Left kidney (tissue), 2 donors: ENCODE data around the gene MRPL43. TPM values are rescaled to one million over a fixed set of nuclear protein-coding genes. Genes with fewer than 3 reads are reported as not detected.

Source experiments
- DNase-seq: peaks from one replicate; pipeline ENCODE4 v3.0.0-alpha.2; 2013
- polyA plus RNA-seq: library from polyadenylated mRNA; unstranded; fragments of 120-200 nt; gene quantifications from one replicate; pipeline ENCODE4 v1.2.1, GENCODE V29; 2013; ENCODE audit not compliant: insufficient read length

MRPL43 gene
- polyA plus RNA-seq, 1 donor, result 84.0 TPM

DNA sequence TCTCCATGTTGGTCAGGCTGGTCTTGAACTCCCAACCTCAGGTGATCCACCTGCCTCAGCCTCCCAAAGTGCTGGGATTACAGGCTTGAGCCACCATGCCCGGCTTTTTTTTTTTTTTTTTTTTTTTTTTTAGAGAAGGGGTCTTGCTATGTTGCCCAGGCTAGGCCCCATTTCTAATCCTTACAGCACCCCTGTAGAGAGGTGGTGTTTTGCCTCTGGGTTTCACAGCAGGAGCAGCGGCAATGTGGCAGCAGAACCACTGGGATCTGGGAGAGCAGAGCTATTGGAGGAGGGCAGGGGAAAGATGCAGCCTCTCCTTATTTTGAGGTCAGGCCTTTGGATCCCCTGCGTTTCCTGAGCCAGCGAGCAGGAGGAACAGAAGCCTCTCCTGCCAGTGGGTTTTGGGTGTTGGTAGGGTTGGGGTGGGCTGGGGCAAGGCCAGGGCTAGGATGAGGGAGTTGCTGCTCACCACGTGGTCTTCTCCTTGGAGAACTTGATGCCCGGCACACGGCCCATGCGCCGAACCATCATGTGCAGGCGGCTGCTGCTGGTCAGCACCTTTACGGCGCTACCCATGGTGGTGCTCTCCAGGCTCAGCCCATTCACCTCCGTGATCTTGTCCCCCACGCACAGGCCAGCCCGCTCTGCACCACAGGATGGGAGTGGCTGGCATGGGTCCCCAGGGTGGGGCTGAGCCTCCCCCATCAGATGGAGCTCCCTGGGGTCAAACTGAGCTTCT, 35.8 kb upstream of the MRPL43 start:
- DNase-seq, result no peak

DNA sequence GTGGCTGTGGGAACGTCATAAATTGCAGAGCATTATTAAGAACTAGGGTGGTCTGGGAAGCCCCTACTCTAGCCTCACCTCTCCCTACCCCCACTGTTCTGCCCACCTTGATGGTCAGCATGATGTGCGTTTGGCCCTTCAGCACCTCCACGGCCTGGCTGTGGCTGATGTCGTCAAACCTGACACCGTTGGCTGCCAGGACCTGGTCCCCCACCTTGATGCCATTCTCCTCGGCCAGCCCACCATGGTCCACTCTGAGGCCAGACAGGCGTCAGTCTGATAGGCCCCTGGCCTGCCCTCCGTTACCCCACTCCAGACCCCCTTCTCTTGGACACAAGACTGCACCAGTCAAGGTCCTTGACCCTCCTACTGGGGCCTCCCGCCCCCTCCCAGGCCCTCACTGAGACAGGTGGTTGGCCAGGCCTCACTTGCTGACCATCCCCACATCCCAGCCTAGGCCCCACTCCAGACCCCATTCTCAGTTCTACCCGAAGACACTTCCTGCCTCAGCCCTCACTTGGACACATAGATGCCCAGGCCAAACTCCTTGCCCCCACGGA, 34.5 kb upstream of the MRPL43 start:
- DNase-seq, result no peak

DNA sequence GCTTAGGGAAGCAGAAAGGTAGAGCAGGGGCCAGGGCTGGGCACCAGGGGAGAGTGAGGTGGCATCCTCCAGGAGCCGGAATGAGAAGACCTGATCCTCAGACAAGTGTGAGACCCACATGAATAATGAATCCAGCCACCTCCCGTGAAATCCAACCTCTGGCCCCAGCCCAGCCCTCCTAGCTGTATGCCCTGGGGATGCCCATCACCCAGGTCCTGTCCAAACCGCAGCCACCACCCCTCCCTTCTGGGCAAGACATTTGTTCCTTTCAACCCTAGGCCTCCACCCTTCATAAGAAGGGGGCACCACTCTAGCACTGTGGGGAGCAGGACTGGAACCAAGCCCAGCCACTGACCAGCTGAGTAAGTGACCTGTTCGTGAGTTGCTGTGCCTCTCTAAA, 33.9 kb upstream of the MRPL43 start:
- DNase-seq, result no peak

DNA sequence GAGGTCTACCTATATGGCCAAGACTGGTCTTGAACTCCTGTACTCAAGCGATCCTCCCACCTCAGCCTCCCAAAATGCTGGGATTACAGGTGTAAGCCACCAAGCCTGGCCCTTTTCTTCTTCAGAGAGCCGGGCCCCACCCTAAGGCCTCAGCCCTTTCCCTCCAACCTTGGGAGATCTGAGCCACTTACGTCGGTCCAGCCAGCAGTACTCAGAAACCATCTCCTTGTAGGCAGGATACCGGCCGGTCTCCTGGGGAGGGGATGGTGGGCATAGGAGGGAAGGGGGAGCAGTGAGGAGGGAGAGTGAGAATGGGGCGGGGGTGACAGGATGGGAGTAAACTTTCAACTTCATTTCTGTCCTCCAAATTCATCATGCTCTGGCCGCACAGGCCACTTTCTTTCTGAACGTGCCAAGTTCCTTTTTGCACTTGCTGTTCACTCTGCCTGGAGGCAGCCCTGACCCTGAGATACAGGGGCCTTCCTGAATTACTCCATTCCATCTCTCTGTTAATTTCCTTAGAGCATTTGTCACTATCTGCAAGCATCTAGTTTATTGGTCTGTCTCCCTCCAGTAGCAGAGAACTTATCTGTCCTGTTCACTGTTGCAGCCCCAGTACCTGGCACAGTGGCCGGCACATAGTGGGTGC, 33.3 kb upstream of the MRPL43 start:
- DNase-seq, result no peak

DNA sequence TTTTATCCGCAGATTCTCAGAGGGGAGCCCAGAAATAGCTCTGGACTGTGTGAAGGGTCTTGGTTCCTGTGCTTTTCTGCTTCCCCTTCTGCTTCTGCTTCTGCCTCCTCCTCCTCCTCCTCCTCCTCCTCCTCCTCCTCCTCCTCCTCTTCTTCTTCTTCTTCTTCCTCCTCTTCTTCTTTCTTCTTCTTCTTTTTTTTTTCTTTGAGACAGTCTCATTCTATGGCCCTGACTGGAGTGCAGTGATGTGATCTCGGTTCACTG, 32.1 kb upstream of the MRPL43 start:
- DNase-seq, result no peak

DNA sequence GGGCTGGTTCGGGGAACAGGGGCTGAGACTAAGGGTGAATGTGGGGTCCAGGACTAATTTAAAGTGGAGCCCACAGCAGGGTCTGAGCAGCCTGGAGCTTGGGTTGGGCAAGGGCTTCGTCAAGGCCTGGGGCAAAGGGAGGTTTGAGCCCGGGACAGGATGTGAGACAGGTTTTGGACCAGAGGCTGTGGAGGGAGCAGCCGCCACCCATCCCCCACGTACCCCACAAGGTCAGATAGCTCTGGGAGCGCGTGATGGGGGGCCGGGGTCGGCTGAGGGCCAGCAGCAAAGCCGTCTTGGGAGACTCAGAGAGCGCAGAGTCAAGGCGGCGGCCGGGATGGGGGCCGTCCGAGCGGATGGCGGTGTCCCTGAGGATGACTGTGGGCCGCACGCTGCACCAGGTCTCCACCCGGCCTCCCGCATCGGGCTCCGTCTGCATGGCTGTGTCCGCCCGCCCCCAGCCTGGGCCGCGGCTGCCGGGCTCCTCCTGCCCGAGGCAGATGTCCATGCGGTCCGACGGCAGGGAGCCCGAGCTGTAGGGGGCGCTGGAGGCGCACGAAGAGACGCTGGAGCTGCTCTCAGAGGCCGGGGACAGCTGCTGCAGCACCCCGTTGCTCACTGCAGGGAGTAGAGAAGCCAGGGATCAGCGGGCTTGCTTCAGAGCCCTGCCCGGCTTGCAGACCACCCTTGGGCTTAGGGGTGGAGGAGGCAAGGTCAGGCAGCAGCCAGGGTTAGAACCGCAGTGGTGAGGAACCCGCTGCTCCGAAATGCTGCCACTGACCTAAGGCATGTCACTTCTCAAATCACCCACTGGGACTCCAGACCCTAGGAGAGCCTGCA, 31.5 kb upstream of the MRPL43 start:
- no peak for DNase-seq

DNA sequence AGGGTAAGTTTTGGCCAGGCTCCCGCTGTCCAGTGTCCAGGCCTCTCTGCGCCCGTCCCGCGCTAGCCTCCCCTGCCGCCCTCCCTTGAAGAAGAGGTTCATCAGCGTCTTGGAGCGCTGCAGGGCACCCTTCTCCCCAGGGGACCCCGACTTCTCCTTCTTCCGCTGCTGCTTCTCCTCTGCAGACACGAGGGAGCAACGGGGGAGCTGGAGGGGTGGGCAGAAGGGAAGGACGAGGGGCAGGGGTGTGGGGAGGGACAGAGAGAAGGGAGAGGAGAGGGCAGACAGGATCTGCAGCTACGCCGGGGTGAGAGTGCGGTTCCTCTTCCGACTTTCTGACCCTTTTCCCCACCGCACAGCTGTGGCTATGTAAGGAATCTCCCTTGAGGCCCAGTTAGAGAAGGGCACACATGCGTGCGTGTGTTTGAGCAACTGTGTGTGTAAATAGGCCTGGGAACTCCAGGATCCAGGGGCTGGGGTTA, 30.9 kb upstream of the MRPL43 start:
- DNase-seq, result no peak

DNA sequence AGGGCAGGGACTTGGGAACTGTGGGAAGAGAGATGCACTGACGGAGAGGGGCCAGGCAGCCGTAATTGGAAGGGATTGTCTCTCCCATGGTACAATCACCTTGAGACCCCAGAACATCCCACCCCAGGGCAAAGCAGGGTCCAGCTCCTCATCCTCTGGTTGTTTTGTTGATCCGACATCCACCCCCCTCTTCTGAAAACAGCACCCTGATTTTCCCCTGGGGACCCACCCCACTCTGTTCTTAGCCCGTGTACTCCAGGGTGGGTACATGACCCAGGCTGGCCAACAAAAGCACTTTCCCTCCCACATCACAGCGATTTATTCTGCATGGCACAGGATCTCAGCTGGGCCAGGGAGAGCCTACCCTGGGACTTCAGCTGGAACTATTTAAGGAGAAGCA, 29.5 kb upstream of the MRPL43 start:
- no peak for DNase-seq

DNA sequence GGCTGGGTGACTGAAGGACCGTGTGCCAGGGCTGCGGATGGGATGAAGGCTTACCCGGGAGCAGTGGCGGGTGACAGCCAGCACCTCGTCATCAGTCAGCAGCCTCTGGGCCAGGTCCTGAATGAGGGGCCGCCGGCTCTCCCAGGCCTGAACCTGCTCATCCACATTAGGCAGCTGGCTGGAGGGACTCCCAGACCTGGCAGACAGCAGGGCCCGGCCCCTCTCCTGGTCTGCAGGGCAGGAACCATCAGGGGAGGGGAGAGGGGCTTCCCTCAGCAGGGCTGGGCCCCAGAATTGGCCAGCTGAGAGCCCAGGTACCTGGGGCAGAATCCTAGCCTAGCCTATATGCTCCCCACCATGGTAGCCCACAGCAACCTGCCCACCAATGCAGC, 28.3 kb upstream of the MRPL43 start:
- no peak for DNase-seq

DNA sequence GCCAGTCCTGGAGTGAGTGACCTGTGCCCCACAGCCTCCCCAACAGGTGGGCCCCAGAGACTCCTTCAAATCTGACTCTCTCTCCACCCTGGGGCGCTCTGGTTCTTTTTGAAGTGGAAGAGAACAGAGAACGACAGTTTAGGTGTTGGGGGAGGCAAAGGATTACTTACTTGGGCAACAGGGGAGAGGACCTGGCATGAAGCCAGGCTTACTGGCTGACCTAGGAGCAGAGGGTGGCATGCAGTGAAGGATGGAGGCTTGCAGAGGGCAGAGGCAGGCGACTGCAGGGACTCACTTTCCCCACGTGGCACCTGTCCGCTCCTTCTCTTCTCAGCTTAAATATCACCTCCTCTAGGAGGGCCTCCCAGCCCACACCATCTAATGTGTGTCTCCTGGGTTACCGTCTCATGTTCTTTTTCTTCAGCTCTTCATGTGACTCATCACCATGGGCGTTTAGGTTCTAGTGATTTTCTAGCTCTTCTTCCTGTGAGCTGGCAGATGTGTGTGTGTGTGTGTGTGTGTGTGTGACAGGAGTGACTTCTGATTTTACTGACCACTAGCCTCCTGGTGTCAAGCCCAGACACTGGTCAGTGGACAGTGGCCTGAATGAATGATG, 27.8 kb upstream of the MRPL43 start:
- no peak for DNase-seq

DNA sequence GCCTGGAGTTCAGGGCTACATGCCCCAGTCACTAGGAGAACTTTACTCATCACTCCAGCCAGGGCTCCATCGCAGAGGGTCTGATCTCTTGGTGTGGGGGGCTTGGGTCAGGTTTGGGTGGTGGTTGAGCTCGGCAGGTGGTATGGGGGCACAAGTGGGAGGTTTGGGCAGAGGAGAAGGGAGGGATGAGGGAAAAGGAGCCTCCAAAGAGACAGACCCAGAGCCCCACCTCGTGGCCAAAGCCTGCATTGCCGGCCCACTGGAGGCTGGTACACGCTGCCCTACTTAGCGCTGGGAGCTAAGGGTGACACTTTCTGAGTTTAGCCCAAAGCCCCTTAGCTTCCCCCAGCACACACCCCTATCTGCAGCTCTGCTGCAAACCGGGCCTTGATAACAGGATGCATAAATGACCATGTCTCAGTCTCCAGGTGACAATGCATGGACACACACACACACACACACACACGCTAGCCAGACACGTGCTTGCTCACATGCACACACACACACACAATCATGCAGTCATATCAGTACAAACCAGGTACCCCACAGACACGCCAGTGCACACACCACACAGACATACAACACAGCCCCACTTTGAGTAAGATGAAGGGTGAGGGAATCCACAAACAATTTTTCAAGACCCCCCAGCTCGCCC, 27.1 kb upstream of the MRPL43 start:
- DNase-seq, result no peak

DNA sequence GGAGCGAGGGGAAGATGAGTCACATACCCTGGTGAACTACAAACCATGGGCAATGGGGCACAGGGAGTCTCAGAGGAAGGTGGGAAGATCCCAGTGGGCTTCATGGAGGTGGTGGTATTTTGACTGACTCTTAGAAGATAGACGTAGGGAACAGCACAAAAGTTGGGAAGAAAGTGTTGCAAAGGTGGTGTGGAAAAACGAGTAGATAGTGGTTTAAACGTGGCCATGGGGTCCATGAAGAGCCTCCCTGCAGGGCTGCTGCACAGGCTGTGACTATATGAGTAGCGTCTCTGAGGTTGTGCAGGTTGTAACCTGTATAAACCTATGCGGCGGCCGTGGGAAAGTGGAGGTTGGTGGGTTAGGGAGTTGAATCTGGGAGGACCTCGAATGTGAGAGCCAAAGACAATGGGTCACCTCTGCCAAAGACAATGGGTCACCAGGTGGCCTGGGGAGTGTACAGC, 26.1 kb upstream of the MRPL43 start:
- no peak for DNase-seq

DNA sequence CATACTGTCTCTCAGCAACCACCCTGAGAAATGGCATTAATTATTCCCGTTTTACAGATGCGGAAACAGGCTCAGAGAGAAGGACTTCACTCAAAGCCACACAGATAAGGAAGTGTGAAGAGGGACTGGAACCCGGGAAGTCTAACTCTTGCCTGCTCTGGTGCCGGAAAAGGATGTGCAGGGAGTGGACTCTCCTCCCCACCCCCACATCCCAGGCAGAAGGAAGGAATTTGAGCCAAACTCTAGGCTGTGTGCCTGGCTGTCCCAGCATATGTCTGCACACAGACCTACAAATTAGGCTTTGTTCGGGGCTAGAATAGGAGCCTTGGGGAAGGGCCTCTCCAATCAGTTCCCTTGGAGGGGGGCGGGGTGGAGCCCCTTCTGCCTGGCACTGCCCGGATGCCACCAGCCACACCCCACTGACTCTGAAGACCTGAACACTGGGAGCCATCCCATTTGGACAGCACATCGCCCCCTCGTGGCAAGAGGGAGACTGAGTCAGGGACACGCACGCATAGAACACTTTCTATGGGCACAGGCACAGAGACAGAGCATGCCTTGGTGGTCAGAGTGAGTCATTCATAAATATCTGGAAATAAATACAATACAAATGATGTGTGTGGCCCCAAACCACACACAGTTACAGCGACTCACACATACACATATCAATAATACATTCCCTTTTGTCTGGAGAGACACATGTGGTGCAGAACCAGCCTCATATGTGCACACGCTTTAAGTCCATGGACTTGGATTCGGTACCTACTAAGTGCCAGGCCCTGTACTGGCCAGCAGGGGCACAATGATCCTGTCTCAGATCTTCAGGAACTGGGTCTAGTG, 25.4 kb upstream of the MRPL43 start:
- peak; percentile 92 for DNase-seq

DNA sequence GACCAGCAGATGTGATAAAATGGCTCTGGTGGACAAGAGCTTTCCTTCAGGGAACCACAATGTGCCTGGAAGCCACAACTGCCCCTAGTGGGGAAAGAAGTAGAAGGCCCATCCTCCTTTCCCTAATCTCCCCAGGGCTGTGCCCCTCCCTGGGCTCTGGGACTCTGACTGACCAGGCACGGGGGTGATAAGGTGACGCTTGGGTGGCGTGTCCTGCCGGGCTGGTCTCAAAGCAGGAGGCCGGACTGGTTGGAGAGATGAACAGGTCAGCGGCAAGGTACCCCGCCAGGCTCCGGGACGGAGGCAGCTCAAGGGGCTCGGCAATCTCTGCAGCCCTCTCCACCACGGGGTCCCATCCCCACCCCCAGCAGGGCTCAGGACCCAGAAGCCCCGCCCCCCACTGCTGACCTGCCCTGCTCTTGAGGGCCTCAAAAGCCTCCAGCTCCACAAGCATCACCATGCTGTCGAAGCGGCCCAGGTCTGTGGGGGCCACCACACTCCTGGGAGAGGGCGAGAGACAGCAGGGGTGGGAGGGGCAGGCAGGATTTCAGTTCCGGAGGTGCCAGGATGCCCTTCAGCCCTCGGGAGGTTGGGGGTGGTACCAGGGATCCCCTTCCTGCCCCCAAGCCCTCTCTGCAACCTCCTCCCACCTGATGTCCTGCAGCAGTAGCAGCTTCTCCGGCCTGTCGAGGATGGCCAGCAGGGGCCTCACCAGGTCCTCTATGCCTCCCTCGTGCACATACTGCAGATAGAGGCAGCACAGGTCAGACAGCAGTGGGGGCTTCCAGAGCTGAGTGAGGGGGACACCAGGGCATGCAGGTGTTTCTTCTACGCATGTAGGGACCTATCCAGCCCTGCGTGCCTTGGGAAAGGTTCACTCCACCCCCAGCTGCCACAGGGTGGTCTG, 24.5 kb upstream of the MRPL43 start:
- DNase-seq, result no peak

DNA sequence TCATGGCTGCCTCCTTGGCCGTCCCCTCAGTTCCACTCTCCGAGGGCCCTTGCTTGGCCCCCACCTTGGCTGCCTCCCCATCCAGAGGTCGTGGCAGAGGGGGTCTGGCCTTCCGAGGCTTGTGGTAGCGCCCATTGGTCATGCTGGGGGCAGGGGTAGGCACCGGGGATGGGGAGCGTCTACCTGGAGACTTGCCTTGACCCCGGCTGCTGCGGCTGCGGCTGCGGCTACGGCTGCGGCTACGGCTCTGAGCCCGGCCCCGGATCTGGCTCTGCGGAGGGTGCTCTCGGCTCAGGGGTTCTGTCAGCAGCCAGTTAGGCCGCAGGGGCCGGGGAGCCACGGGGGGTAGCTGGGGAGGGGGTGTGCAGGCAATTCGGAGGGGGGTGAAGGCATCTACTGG, 23.0 kb upstream of the MRPL43 start:
- no peak for DNase-seq

DNA sequence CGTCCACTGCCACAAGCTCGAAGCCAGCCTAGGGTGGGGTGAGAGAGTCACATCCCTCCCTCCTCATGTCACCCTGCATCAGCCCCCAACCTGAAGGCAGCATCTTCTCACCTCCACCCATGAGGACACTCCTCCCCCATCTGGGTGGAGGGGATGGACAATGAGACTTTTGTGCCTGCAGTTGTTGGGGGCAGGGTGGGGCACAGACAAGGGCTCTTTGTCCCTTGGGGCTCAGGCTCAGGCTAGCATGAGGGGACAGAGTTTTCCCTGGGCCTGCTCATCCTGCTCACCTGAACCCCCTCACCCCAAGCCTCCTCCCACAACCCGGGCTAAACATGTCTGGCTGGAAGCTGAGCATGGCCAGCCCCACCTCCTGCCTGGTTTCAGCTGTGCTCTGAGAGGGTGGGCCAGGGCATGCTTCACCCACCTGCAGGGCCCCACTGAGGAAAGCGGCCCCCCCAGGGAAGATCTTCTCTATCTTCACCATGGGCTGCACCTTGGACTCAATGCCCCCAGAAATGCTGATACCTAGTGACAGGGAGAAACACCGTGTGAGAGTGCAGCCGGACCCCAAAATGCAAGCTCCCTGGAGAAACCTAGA, 21.6 kb upstream of the MRPL43 start:
- DNase-seq, result no peak

DNA sequence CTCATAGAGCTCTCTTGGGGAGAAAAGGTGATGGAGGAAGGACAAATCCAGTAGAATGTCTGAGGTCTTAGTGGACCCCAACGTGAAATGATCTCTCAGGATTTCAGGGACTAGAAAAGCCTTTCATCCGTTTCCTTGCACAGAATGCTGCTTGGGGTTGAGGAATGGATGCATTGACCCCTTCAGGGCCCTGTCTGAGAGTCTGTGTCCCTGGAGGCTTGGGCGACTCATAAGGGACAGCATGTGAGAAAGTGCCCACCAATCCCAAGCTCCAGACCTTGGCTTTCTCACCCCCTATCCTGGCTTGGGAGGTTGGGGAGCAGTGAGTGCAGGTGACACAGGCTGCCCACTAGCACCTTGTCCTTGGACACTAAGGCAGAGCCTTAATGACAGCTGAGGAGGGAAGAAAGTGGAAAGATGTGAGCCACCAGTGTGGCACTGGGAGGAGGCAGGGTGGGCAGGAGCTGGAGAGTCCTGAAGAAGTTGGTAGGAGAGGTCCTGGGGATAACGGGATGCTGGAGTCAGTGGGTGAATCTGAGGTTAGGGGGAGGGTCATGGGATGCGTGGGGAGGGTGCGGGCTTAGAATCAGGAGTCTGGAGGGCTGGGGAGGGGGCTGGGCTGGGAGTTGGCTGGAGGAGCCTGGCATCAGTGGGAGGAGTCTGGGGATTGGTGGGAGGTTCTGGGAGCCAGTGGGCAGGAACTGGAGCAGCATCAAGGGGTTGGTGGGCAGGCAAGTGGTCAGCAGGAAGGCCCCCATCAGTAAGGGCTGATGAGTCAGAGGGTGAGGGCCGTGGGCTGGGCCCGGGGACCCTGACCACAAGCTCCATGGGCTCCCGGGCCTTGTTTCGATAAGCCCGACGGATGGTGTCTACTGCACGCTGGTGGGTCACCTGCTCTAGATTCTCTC, 20.9 kb upstream of the MRPL43 start:
- no peak for DNase-seq

DNA sequence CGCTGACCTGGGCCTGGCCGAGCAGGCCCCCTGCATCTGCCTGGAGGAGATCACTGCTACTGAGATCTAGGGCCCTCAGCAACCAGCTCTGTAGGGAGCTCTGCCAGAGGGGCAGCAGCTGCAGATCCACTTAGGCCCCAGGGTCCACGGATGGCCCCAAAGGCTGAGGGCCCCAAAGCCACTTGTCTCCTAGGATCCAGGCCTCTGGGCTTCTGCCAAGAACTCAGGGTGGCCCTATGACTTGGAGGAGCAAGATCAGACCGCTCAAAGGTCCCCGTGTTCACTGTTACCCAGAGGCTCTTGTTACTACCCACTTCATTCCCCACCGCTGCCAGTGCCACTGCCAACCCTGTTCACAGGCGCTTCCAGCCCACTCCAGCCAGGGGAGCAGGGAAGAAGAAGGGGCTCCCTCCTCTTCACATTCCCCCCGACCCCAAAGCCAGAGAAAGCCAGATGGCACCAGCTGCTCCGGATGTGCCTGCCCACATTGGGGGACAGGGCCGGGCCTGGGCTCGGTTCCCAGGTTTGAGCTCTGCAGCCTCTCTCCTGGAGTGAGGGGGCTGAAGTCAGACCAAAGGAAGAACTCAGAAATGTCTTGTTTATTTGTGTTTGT, 19.9 kb upstream of the MRPL43 start:
- DNase-seq, result no peak
